ENCODE data around the gene IQGAP2.
"Not testable (repeated sequence)": the region's sequence is repeated elsewhere in the genome, so short reads cannot be mapped to it uniquely, and the experiment has no call there.

IQGAP2 gene

DNA sequence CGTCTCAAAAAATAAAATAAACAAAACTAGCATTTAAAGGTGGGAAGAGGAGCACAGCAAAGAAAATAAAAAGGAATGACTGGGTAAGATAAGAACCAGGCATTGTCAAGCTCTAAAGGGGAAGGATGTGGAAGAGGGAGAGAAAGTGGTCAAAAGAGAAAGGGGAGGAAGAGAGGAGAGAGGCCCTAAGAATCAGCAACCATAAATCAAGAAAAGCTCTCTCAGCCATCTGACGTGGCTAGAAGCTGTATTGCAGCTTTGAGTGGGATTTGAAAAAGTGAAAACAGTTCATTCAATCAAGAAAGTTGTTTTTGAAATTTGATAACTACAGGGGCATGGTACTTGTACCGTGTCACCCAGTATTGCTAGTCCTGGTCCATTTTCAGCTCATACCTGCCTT, 267.4 kb downstream of the IQGAP2 start:
- no peak for DNase-seq

DNA sequence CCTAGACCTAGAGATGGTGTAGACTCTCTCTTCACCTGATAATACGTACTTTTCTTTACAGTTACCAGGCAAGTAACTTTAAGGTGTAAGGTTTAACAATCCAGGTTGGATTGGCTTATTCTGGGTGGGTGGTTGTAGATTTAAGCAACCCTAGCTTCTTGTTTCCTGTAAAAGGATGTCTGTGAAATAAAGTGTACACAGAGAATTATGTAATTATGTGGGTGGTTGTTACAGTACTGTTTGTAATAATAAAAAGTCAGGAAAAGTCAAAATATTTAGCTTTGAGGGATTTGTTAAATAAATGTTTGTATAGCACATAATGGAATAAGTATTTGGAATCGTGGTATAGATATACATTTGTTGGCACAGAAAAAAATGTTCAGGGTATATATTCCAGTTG, 269.2 kb downstream of the IQGAP2 start:
- DNase-seq = no peak

DNA sequence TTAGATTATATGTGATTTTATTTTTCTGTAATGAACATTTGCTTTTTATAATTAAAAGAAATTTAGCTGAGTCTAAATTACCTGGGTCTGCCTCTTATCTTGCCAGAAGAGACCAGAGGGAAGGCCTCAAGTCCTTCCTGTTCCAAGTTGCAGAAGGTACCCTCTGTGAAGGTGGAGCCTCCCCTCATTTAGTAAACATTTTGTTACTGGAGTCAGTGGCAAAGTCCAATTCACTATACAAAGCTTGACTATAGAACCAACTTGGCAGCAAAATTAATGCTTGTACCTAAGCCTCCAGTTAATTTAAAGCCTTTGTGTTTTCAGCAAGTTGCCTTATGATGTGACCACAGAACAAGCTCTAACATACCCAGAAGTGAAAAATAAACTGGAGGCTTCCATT, 270.0 kb downstream of the IQGAP2 start:
- DNase-seq = no peak

DNA sequence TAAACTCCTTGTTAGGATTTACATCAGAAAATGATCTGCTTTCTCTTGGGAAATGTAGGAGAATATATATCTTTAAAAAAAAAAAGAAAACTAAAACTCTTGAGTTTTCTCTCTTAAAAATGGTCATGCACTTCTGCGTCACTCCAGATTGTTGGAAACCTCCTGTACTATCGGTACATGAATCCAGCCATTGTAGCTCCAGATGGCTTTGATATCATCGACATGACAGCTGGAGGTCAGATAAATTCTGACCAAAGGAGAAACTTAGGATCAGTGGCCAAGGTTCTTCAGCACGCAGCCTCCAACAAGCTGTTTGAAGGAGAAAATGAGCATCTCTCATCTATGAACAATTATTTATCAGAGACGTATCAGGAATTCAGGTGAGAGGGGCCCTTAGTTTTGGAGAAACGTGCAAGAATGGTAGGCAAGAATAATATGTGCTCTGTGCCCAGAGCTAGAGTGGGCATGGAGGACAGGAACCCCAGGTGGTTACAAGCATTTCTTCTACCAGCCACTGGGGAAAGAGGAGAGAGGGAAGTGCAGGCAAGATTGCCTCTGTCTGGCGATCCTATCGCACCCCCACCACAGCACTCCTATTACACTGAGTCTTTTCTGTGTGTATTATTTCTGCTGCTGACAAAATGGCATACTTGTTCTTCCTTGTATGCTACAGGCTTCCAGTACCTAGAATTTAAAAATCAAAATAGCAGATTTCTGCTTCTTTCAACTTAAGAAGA, 271.4 kb downstream of the IQGAP2 start:
- no peak for DNase-seq

DNA sequence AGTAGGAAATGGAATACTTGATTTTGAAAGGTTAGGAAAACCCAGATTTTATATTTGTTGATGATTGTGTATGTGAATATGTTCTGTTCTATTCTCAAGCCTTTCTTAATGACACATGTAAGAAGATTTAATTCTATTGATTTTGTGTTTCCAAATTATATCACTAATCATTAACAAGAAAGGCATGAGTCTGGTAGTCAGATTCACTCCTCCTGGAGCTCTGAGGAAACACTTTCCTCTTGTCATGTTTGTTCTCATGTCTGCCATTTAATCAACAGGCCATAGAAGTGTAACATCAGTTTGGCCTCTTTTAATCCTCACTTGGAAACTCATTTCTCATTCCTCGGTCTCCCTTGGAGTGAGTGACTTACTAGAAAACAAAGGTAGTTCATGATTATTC, 272.3 kb downstream of the IQGAP2 start:
- DNase-seq = no peak

DNA sequence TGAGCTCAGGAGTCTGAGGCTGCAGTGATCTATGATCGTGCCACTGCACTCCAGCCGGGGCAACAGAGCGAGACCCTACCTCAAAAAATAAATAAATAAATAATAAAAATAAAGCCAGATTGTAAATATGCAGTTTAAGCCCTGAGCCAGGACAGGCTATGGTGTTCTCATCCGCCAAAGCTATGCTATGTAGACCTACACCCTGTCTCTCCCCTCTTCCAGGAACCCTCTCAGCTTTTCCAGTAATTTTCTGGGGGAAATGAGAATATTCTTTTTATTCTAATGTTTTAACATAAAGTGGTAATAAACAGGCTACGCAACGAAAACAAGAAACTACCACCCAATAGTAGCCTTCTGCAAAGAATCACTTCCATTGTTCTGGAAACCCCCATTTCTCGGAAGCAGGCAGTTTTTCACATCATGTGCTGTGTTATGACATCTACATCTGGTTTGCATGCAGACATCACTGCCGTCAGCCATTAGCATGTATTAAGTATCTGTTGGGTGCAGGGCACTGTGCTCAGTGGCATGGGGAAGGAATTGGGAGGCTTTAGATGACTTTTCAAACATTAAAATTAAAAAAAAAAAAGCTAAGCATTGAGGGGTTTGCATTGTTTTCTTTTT, 274.9 kb downstream of the IQGAP2 start:
- DNase-seq = no peak

DNA sequence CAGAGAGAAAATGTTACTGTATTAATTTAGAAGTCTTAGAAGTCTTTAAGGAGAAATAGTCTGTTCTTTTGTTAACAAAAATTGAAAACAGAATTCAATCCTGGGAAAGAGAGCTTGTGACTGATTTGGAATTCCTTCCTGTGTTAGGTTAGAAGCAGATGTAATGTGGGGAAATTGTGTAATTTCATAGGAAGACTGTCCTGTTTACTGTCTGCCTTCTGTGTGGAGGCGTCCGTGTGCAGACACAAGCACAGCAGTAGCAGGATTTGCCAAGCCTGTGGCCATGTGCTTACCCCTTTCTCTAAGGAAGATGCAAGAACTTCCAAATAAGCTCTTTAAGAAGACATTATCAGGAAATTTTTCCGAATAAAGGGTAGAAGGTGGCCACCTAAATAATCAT, 276.1 kb downstream of the IQGAP2 start:
- DNase-seq = no peak

DNA sequence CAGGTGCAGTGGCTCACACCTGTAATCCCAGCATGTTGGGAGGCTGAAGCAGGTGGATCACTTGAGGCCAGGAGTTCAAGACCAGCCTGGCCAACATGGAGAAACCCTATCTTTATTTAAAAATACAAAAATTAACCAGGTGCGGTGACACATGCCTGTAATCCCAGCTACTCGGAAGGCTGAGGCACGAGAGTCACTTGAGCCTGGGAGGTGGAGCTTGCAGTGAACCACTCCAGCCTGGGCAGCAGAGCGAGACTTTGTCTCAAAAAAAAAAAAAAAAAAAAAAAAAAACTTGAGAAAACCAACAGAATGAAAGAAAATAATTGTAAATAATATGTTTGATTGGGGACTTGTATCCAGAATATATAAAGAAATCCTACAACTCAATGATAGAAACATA, 277.7 kb downstream of the IQGAP2 start:
- not testable (repeated sequence) for DNase-seq

DNA sequence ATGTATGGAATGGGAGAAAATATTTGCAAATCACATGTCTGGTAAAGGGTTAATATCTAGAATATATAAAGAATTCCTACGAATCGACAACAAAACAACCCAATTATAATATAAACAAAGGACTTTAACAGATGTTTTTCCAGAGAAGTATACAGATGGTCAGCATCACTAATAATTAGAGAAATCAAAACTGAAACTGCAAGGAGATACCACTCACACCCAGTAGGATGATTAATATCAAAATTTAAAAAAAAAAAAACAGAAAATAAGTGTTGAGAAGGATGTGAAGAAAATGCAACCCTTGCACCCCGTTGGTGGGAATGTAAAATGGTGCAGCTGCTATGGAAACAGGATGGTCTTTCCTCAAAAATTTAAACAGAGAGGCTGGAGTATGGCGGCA, 278.2 kb downstream of the IQGAP2 start:
- no peak for DNase-seq

DNA sequence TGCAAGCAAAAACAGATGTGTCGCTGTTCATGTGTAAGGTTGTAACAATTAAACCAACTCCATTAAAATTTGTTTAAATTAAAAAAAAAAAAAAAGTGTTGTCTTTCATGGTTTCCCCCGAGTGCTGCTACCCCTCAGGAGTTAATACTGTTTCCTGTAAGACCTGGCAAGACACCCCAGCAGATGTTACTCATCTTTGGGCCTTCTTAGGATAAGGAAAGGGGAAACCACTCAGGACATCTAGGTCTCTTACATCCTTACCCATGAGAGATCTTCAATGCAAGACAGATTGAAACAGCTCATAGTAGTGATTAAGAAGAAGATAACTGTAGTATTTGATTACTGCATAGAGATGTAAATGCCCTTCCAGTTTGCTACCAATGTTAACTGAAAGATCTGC, 279.3 kb downstream of the IQGAP2 start:
- DNase-seq = peak; percentile 11

DNA sequence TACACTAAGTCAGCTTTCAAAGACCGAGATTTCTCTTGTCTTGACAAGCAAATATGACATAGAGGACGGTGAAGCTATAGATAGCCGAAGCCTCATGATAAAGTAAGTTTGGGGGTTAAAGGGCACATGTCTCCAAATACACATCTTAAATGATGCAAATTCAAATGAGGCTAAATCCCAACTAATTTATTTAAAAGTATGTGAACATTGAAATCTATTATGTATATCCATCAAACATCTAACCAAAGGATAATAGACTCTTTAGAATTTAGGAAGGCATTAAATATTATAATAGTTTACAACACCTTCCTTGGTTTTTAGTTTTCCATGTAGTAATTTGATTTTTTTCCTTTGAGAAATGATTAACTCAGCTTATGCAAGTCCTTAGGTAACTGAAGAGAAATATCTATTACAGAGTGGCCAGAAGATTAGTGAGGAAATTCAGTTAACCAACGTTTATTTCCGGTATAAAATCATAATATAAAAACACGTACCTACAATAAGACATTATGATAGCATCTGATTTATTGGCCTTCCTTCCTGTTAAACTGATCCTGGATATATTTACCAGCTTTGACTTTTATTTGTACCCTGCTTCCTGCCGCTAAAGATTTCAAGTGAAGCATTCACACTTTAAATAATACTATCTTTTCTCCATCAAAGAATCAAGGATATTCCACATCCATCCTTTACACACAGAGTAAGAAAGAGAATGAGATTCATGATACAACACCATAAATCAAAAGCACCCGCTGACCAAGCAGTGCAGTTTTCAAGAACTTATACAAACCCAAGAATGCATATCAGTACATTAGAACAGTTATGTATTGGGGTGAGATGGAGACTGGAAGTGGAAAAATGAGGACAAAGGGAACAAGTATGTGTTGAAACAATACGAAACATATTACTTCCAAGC, 281.0 kb downstream of the IQGAP2 start:
- DNase-seq = no peak

DNA sequence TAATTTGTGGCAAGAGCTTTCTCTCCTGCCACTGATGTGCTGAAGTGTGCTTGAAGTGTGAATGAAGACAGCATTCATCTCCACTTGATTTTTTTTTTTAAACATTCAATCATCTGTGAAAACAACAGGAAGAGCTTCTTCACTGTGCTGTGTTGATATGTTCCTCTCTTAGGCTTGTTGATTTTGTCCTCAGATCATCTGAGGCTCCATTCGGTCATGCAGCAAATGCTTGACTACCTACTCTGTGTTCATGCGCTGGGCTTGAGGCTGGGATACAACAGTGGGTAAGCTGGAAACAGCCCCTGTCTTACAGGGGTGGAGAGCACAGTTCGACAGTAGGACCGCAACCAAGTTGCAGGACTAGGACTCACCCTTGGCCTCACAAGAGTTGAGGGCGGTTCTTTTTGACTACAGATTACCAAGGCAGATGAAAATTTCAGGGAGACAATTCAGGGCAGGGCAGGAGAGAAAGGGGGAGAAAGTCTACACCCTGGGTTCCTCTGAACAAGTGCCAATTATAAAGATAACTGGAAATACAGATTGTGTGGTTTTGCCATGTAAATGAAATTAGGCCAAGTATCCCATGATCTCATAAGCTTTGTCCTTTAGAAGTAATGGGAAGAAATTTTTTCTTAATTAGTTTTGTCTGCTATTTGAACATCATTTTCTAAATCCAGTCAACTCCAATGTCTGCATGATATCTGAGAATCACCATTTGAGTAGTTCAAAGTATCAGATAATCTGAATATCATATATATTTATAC, 281.9 kb downstream of the IQGAP2 start:
- DNase-seq = no peak

DNA sequence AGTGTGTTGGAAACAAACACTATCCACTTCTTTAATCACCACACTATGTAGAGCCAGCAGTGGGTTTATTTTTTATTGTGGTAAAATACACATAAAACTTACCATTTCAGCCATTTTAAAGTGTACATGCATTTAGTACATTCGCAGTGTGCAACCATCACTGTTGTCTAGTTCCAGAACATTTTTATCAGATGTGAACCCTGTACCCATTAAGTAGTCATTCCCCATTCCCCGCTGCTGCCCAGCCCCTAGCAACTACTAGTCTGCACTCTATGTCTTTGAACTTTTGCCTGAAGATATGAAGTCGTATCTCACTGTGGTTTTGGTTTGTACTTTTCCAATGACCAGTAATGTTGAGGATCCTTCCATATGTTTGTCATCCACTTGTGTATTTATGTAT, 282.6 kb downstream of the IQGAP2 start:
- no peak for DNase-seq

DNA sequence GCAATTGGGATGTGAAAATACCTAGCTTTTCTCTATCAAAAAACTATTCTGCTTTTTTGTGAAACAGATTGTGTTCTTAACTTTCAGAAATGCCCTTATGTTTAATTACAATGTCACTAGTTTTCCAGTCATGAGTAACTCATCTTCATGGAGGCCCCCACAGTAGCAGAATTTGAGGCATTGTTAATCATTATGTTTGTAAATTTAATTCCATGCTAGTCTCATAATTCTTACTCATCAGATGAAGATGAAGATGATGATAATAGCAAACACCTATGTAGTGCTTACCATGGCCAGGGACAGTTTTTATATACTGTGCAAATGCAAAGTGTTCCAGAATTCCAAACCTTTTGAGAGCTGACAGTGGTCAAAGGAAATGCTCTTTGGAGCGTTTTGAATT, 285.1 kb downstream of the IQGAP2 start:
- no peak for DNase-seq

DNA sequence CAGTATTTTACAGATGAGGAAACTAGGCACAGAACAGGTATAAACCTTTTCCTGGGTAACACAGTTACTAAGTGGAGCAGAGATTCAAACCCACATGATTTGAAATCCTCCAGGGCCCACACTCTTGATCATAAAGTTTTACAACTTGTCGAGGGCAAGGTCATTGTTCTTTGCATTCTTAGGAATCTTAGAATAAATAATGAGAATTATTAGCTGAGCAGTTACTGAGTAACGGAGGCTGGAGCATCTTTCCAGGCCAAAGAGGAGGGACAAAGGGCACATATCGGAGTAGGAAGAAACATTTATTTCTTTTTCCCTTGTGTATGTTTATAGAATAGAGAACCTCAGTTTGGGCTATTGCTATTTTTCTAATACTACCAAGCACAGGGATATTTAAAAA, 285.8 kb downstream of the IQGAP2 start:
- DNase-seq = peak; percentile 86

DNA sequence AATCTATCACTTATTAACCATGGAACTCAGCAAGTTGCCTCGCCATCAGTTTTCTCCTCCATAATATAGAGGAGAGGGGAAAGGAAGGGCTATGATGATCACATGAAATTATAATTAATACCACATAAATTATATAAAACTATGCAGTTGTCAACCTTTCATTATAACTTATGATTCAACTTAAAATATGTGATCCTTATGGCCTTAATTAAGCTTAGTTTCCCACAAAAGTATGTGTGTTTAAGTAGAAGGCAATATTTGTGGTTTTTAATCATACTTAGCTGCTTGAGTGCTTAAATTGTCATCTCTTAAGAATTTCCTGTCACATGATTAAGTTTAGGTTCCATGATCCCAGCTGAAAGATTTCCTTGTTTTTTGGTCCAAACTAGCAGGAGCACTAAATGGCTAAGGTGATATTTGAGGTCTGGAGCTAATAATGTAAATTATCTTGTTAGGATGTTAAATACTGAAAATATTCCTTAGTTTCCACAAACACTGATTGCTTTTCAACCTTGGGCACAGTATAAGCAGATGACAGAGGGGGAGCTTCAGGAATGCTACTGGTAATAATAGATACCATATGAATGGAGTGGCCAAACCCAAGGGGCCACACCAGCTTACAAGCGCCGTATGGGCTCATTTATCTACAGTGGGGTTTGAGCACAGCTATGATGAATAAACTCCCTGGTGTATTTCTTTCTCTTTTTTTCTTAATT, 286.4 kb downstream of the IQGAP2 start:
- peak; percentile 93 for DNase-seq

DNA sequence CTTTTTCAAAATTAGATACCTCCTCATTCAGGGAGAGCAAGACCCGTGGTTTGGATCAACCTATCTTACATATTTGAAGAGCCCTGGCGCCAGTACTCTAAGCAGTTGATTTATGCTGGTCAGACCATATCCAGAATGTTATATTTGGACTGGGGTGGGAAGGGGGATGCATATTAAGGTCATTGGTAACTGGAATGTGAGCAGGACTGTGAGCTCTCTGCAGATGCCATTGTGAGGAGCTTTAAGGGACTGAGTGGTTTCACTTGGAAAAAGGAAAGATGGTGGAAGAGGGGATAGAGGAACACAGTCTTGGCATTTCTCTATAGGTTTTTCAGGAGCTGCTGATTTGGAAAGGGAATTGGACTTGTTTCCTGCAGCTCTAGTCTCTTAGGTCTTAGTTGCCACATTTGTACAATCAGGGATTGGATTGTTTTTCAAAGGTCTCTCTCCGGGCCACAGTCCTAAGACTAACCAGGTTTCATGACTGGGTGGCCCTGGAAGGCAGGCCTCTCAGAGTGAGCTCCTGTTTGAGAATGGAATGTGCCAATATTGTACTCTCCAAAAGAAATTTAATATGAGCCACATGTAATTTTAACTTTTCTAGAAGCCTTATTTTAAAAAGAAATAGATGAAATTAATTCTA, 287.1 kb downstream of the IQGAP2 start:
- DNase-seq = peak; percentile 33

DNA sequence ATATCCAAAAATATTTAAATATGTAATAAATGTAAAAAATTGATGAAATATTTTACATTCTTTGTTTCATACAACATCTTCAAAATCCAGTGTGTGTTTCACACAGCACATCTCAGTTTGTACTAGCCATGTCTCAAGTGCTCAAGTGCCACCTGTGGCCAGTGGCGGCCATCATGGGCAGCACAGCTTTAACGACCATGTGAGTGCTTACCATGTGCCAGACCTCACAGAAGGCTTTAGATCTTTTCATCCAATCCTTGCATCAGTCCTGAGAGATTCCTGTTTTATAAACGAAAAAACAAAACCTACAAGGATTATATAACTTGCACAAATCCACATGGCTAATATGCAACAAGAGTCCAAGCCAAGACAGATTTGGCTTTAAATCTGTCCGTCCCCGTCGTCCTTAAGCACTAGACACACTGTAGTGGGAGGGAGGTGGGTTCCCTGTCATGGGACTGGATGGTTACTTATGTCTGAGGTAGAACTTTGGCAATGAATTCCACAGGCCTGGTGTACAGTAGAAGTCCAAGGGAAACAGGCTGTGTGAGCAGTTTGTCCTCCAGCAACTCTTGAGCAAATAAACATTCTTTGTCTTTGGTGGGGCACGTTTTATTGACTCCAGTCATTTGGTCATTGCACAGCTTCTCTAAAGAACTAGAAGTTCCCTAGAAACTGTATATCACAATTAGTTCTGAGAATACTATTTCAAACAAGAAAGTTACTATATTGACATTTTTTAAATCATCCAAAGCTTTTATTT, 287.8 kb downstream of the IQGAP2 start:
- DNase-seq = peak; percentile 72

DNA sequence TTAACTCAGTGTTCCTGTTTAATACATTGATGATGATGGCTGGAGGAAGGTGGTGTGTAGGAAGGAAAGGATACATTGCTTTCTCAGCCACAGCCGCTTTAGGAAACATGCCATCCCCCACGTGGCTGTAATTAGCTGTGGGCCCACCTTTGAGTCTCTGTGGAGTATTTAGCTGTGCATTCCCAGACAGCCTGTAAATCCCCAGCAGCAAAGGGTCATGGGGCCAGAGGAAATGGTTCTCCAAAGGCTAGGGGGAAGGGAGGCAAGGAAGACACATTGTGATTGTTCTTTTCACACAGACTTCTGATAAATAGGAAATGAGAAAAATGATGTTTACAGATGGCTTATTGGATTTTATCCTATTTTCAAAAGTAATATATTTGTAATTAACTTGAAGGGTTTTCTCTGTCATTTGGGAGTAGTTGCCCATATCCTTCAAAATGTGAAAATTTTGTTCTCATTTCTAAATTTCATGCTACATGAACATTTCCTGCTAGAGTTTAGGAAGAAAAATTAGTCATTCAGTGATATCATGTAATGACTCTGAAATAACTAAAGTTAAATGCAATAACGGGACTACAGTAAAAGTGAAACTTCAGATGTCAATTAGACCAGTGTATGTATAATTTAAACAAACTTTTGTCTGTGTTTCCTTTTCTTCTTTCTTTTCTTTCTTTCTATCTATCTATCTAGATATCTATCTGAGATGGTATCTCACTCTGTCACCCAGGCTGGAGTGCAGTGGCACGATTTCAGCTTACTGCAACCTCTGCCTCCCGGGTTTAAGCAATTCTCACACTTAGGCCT, 288.6 kb downstream of the IQGAP2 start:
- peak; percentile 88 for DNase-seq

DNA sequence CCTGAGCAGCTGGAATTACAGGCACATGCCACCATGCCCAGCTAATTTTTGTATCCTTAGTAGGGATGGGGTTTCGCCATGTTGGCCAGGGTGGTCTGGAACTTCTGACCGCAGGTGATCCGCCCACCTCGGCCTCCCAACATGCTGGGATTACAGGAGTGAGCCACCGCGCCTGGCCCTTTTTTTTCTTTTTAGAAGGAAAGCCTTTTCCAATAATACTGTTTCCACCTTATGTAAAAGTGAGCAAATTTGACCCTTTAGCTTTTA, 289.1 kb downstream of the IQGAP2 start:
- DNase-seq = no peak

All from EL (cell line).